Upper lobe of left lung (tissue), 6 donors: ENCODE measurements around the gene AMPD3. TPM values are rescaled to one million over a fixed set of nuclear protein-coding genes. Genes with fewer than 3 reads are reported as not detected.
A peak's percentile ranks its signal among the peaks of the same experiment; 100 is the strongest.

Experiments used
- ATAC-seq, 2 donors: fragments of 200-7000 bp; cut with Tn5 transposase; one replicate each; pipeline ENCODE4 v1.9.1; 2022; ENCODE audit warnings: mild to moderate bottlenecking in 2 of 2, moderate library complexity in 2 of 2; ENCODE audit not compliant: low FRiP score in 2 of 2
- DNase-seq, 2 donors: peaks; one replicate each; pipeline ENCODE4 v3.0.0-alpha.2; 2019 to 2020
- H3K27ac ChIP-seq, 4 donors: fragments of 200-600 bp; sonication (generic); one replicate each; pipeline ENCODE4 v1.5.1; 2016 to 2019
- H3K27me3 ChIP-seq, 4 donors: fragments of 200-600 bp; sonication (generic); one replicate each; pipeline ENCODE4 v1.5.1; 2017 to 2019
- H3K36me3 ChIP-seq, 4 donors: fragments of 200-600 bp; sonication (generic); one replicate each; pipeline ENCODE4 v1.5.1; 2016 to 2019
- H3K4me1 ChIP-seq, 4 donors: fragments of 200-600 bp; sonication (generic); one replicate each; pipeline ENCODE4 v1.5.1; 2018 to 2019
- H3K4me3 ChIP-seq, 4 donors: fragments of 200-600 bp; sonication (generic); one replicate each; pipeline ENCODE4 v1.5.1; 2017 to 2019; ENCODE audit warnings: mild to moderate bottlenecking in 2 of 4, moderate library complexity in 1 of 4
- H3K9me3 ChIP-seq, 4 donors: fragments of 200-600 bp; sonication (generic); one replicate each; pipeline ENCODE4 v1.5.1; 2018 to 2019
- EP300 ChIP-seq, 4 donors: sonication (generic); formaldehyde crosslinking; IDR thresholded peaks; one replicate each; pipeline ENCODE4 v1.5.1; 2017; ENCODE audit warnings: antibody characterized with exemption in 4 of 4, control low read depth in 2 of 4
- POLR2A ChIP-seq, 4 donors: fragments of 450-650 bp; IDR thresholded peaks; one replicate each; pipeline ENCODE4 v1.5.1; 2016 to 2017; ENCODE audit warnings: antibody characterized with exemption in 4 of 4, mild to moderate bottlenecking in 2 of 4
- POLR2AphosphoS5 ChIP-seq, 2 donors: sonication (generic); formaldehyde crosslinking; IDR thresholded peaks; one replicate each; pipeline ENCODE4 v1.5.1; 2017; ENCODE audit warnings: antibody characterized with exemption in 2 of 2
- WGBS, 2 donors: methylation state at CpG; one replicate each; pipeline ENCODE4 v1.1.5; 2017 to 2018; 5-methylcytosine and 5-hydroxymethylcytosine counted together
- total RNA-seq, 6 donors: library from RNA; depleted of rRNA in 4 of 6; stranded (reverse); fragments of >200 nt in 4 of 6; gene quantifications; one replicate each; pipeline versions ENCODE4 v1.1.0 to v1.2.1, GENCODE V29; 2016 to 2021
- TF ChIP-seq, protein P1 (sequence below), 6 experiments: fragments of 450-650 bp in 4 of 6; fragments of 200-600 bp in 2 of 6; sonication (generic) in 2 of 6; IDR thresholded peaks; one replicate each; pipeline ENCODE4 v1.5.1; 2016 to 2019; ENCODE audit warnings: antibody characterized with exemption in 6 of 6
- donor health status: DM: no; HTN: no; CAD: no; lungs with moderate emphysema.
- donor health status: DM: no; HTN: yes; CAD: no; lungs with severe emphysema.

Gene AMPD3
- total RNA-seq, 6 donors from 2014 or later, result 5.4 to 49.2 (median 9.3) TPM

DNA sequence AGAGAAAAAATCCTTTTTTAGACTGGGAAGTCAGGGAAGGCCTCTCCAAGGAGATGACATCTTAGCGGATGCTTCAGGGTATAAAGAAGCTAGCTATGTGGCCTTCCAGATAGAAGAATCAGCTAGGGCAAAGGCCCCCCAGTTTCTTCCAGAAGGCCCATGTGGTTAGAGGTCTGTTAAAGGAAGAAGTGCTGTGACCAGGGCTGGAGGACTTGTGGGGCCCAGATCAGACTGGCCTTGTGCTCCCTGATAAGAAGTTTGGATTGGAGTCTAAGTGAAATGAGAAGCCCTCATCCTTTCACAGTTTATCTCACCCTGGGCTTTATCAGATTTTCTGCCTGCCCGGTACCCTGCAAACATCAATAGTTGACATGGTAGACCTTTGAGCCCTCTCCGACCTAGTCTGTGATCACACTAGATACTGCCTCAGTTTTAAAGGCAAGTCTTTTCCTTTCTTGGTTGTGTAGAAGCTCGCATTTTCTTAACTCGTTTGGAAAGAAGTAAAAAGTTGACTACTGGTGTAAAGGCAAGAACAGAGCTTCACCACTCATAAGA lies 7.8 kb downstream of the AMPD3 start:
- no peaks in the 10 kb centered on the region for H3K9me3 ChIP-seq
- TF ChIP-seq EP300 (IDR thresholded peaks at IDR 0.05) (no peak), POLR2AphosphoS5 (IDR thresholded peaks at IDR 0.05) (no peak), POLR2A (IDR thresholded peaks at IDR 0.05) (no peak)
- TF ChIP-seq, protein P1, sequence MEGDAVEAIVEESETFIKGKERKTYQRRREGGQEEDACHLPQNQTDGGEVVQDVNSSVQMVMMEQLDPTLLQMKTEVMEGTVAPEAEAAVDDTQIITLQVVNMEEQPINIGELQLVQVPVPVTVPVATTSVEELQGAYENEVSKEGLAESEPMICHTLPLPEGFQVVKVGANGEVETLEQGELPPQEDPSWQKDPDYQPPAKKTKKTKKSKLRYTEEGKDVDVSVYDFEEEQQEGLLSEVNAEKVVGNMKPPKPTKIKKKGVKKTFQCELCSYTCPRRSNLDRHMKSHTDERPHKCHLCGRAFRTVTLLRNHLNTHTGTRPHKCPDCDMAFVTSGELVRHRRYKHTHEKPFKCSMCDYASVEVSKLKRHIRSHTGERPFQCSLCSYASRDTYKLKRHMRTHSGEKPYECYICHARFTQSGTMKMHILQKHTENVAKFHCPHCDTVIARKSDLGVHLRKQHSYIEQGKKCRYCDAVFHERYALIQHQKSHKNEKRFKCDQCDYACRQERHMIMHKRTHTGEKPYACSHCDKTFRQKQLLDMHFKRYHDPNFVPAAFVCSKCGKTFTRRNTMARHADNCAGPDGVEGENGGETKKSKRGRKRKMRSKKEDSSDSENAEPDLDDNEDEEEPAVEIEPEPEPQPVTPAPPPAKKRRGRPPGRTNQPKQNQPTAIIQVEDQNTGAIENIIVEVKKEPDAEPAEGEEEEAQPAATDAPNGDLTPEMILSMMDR (IDR thresholded peaks at IDR 0.05), result no peak
- WGBS, 2 donors, result 94% methylated on average over 5 of the region's 5 CpGs

DNA sequence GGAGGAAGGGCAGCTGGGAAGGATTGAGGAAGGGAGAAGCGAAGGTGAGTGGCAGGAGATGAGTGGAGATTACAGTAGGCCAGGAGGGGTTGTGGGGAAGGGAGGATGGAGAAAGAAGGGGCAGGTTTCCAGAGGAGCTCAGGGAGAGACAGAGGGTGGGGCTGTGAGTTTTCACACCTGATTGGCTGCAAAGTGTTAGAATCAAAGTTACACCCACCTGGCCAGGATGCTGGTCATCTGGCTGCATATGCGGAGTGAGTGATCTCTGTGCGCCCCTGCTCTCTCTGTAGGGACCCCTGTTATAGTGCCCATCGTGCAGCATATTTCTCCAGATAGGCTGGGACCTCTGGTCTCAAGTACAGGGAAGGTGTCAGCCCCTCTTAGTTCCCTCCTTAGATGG lies 18.3 kb downstream of the AMPD3 start:
- H3K9me3 ChIP-seq, result no peaks in the 10 kb centered on the region
- DNase-seq, result peak in 1 of 2 donors; percentile 6
- peak in 1 of 2 donors; percentile 11 for ATAC-seq
- H3K4me1 ChIP-seq, result no peaks in the 10 kb centered on the region
- no peak overlapping the region for H3K27ac ChIP-seq
- peaks cover 0 to 6% (median 1%) of the 10 kb centered on the region in 4 donors for H3K36me3 ChIP-seq
- H3K4me3 ChIP-seq, result no peak overlapping the region
- H3K27me3 ChIP-seq, result no peaks in the 10 kb centered on the region
- WGBS, 2 donors, result 85 to 93% methylated on average over 3 to 4 of the region's 4 CpGs
- TF ChIP-seq POLR2AphosphoS5 (IDR thresholded peaks at IDR 0.05) (no peak), EP300 (IDR thresholded peaks at IDR 0.05) (no peak)

More for the DNA sequence above, 7.8 kb downstream of the AMPD3 start:
- DNase-seq (no peak), ATAC-seq (no peak)
- Histone ChIP-seq H3K27me3 (no peaks in the 10 kb centered on the region), H3K36me3 (peaks cover 0 to 30% (median 13%) of the 10 kb centered on the region in 4 donors), H3K4me1 (peaks cover 0 to 11% (median 0%) of the 10 kb centered on the region in 4 donors), H3K27ac (no peak overlapping the region), H3K4me3 (no peak overlapping the region)

DNA sequence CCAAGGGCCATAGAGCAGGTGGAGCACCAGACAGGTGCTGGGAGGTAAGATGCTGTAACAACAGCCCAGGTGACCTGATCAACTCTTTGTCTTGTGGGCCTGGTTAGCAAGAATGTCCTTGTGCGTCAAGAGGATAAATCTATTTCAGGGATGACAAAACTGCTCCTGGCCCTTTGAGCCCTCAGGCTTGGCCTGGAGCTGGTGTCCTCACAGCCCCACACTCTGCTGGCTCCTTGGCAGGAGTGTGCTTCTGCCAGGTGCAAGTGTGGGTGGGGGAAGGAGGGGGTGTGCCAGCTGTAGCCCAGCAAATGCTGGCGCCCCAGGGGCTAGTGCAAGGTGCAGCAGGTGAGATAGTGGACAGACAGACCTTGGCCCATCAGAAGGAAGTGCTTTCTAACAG lies 19.5 kb downstream of the AMPD3 start:
- no peaks in the 10 kb centered on the region for H3K27me3 ChIP-seq
- H3K4me3 ChIP-seq, result no peak overlapping the region
- no peaks in the 10 kb centered on the region for H3K4me1 ChIP-seq
- DNase-seq, result peak in 1 of 2 donors; percentile 18
- no peaks in the 10 kb centered on the region for H3K9me3 ChIP-seq
- H3K27ac ChIP-seq, result no peak overlapping the region
- H3K36me3 ChIP-seq, result peaks cover 0 to 6% (median 5%) of the 10 kb centered on the region in 4 donors
- ATAC-seq, result peak in 1 of 2 donors; percentile 37
- no peak for TF ChIP-seq POLR2AphosphoS5 (IDR thresholded peaks at IDR 0.05)
- TF ChIP-seq, protein P1 (IDR thresholded peaks at IDR 0.05), result no peak
- no peak for TF ChIP-seq POLR2A (IDR thresholded peaks at IDR 0.05)
- WGBS, 2 donors, result 100% methylated on average over 2 of the region's 2 CpGs

DNA sequence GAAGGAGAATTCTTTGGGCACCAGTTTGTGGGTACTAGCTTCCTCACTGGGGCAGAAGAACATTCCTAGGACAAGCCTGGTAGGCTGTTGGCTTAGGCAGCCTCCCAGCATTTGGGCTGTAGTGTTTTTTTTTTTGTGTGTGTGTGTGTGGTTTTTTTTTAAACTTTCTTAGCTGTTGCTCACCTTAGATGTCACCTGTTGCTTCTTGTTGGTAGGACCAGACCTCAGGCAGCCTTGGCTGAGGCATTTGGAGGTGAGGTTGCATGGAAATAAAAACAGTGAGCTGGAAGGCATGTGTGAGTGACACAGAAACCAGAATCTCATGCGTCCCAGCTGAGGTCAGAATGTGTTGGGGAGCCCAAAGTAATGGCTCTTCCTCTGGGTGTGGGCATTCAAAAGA lies 21.3 kb downstream of the AMPD3 start:
- TF ChIP-seq POLR2AphosphoS5 (IDR thresholded peaks at IDR 0.05) (no peak), POLR2A (IDR thresholded peaks at IDR 0.05) (no peak), EP300 (IDR thresholded peaks at IDR 0.05) (no peak)
- TF ChIP-seq, protein P1 (IDR thresholded peaks at IDR 0.05), result no peak
- H3K36me3 ChIP-seq, result peaks cover 0 to 6% (median 5%) of the 10 kb centered on the region in 4 donors

DNA sequence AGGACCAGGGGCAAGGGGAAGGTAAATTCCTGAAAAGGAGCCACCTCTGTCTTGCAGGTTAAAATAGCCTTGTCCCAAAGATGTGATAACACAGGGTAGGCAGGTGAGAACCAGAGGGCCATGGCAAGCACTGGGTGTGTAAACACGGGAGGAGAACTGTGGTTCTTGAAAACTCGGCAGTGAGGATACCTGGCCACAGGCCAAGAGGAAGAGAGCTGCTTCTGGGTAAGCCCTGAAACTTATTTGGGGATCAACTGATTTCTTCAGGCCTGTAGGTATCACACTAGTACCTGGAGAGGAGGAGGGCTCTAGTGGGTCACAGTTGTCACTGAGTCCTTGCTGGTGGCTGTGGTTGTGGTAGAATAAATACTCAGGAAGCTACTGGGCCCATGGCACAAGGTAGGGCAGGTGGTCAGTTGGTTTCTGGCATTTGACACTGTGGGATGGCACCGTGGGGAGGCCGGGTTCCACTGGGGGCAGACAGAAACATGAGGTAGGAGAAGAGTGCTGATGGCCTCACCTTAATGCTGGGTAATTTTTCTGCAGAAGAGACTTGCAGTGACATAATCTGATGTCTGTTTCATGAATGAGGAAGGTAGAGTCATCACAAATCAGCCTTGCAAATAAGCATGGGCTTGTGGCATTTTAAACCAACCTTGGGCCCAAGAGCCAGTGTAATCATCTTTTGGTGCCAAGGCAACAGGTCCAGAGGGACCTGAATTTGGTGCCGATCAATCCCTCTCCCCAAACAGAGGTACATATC lies 22.0 kb downstream of the AMPD3 start:
- peak in 1 of 2 donors; percentile 54 for DNase-seq
- Histone ChIP-seq H3K9me3 (no peaks in the 10 kb centered on the region), H3K36me3 (peaks cover 0 to 8% (median 5%) of the 10 kb centered on the region in 4 donors), H3K27ac (no peak overlapping the region), H3K4me3 (no peak overlapping the region), H3K27me3 (no peaks in the 10 kb centered on the region), H3K4me1 (no peaks in the 10 kb centered on the region)
- TF ChIP-seq POLR2AphosphoS5 (IDR thresholded peaks at IDR 0.05) (no peak), POLR2A (IDR thresholded peaks at IDR 0.05) (no peak), EP300 (IDR thresholded peaks at IDR 0.05) (no peak)
- TF ChIP-seq, protein P1 (IDR thresholded peaks at IDR 0.05), result no peak
- no peak for ATAC-seq
- 57 to 67% methylated on average over 4 to 5 of the region's 5 CpGs for WGBS, 2 donors

More for the DNA sequence above, 21.3 kb downstream of the AMPD3 start:
- 91 to 100% methylated on average over 1 of the region's 1 CpG for WGBS, 2 donors
- Histone ChIP-seq H3K4me3 (no peak overlapping the region), H3K27ac (no peak overlapping the region), H3K4me1 (no peaks in the 10 kb centered on the region), H3K9me3 (no peaks in the 10 kb centered on the region), H3K27me3 (no peaks in the 10 kb centered on the region)
- ATAC-seq (no peak), DNase-seq (no peak)
